Inflammatory macrophage (primary cell): ENCODE results near the gene IGFL4.

Experiments
- DNase-seq, 2 donors: peaks; one replicate each; pipeline ENCODE4 v3.0.0-alpha.2; 2020 to 2022

IGFL4 gene

DNA sequence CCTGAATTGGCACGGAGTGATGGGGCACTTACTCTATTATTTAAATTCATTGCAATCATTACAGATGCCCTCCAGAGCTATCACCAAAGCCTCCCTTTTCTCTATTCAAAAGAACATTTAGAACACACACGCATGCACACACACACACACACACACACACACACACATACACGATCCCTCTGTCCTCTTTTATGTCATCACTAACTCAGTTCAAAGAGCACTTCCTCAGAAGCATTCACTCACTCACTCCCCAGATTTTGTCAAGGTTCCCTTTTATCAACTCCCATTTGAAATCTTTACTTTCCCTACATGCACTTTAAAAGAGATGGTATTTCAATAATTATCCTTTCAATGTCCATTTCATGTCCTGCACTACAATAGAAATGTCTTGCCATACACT, 22.4 kb upstream of the IGFL4 start:
- DNase-seq: peak; percentile 10 to 18

GRCh38 chr19:46060012-46060411, 19.2 kb upstream of the IGFL4 start:
- no peak for DNase-seq

GRCh38 chr19:46058778-46059177, 18.0 kb upstream of the IGFL4 start:
- DNase-seq: no peak

GRCh38 chr19:46056536-46056935, 15.7 kb upstream of the IGFL4 start:
- no peak for DNase-seq

- DNase-seq: no peak
Measured at GRCh38 chr19:46052896-46053295, 12.1 kb upstream of the IGFL4 start.

GRCh38 chr19:46049597-46049996, 8.8 kb upstream of the IGFL4 start:
- no peak for DNase-seq

DNA sequence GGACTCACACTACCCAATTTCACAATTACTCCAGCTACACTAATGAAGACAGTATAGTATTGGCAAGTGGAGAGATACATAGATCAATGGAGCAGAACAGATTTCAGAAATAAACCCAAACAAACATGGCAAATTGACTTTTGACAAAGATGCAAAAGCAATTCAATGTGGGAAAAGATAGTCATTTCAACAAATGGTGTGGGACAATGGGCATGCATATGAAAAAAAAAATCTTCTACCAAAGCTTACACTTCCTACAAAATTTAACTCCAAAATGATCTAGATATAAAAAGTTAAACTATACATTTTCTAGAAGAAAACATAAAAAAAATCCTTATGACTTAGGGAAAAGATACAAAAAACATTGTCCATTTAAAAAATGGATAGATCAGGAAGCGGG, 2.7 kb upstream of the IGFL4 start:
- DNase-seq: no peak

- no peak for DNase-seq
Measured at GRCh38 chr19:46042252-46042883, 1.6 kb upstream of the IGFL4 start.

- DNase-seq: no peak
Measured at GRCh38 chr19:46040125-46040524, 677 bp downstream of the IGFL4 start.

DNA sequence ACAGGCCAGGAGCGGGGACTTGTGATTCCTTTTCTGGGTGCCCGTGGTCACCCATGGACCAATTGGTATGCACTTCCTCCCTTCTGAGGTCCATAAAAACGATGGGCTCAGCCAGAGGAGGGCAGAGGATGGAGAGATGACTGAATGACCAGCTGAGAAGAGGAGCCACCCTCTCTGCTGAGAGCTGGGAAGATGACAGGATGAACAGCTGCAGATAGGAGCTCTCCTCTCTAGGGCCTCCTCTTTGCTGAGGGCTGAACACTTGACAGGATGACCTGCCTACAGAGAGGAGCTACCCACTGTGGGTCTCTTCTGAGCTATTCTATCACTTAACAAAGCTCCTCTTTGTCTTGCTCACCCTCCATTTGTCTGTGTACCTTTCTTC, 4.1 kb downstream of the IGFL4 start:
- DNase-seq: no peak

DNA sequence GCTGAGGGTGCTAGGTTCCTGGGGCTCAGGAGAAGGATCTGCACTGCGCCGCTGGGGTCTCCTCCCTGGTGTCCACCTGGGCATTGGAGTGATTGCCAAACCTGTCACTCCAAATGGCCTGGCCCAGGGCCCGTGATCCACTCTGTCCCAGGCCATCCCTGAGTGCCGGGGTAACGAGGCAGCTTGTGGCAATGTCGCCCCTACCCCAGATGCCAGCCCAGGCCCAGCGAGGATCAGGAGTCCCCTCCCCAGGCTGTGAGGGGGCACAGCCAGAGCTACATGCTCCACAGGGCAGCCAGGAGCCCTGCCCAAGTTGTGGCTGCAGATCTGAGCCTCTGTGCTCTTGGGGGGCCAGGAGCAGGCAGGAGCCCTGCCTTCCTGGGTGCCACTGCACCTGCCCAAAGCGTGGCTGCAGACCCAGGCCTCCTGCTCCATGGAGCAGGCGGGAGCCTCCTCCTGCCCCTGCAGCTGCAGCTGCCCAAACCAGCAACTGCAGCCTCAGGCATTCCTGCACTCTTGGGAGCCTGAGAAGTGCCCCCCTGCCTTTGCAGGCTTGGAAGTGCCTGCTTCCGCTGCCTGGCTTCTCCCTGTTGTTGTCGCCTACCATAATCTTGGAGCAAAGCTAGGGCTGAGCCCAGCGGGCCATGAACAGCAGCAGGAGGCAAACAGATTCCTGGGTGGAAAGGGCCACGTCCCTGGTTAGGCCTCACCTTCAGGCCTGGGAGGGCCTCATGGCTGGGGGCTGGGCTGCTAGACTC, 4.6 kb downstream of the IGFL4 start:
- no peak for DNase-seq

- no peak for DNase-seq
Measured at GRCh38 chr19:46035546-46035945, 5.3 kb downstream of the IGFL4 start.

GRCh38 chr19:46033401-46033800, 7.4 kb downstream of the IGFL4 start:
- DNase-seq: no peak

DNA sequence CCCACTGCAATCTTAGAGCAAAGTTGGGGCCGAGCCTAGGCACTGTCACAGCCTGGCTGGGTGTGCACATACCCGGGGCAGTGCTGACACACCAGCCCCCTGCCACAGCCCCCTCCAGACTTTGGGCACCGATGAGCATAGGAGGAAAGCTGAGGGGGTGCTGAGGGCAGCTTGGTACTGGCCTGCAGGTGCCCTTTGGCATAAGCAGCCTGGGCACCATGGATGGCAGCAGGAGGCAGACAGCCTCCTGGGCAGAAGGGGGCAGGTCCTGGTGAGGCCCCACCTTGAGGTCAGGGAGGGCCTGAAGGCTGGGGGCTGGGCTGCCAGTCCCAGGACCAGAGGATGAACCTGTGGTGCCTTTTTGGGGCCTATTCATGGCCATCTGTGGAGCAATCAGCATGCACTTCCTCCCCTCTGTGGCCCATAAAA, 8.2 kb downstream of the IGFL4 start:
- DNase-seq: no peak

DNA sequence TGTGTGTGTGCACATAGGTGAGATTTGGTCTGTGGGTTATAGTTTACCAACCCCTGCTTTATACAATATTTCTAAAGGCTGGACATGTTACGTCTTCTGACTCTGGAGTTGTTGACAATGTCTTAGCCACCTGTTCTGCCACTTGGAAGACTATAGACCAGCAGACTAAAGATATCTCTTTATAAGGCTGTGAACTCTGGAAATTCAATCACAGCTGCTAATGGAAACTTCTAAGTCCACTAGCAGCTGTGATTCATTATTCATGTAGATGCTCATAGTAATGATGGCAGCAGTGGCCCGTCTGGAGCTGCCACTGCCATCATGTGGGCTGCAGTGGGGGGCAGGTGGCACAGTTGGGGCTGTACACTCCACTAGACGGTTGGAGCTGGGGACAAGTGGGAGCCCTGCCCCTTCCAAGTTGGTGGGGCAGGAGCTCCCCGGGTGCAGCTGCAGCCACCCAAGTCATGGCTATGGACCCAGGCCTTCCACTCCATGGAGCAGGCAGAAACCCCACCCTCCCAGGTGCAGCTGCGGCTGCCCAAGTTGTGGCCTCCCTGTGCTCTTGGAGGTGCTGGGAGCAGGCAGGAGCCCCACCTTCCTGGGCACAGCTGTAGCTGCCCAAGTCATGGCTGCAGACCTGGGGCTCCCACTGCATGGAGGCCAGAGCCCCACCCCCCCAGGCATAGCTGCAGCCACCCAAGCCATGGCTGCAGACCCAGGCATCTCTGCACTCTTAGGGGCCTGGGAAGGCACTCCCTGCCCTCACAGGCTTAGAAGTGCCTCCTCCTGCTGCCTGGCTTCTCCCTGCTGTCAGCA, 8.8 kb downstream of the IGFL4 start:
- no peak for DNase-seq

GRCh38 chr19:46030812-46031550, 9.8 kb downstream of the IGFL4 start:
- DNase-seq: no peak

GRCh38 chr19:46025835-46026234, 15.0 kb downstream of the IGFL4 start:
- DNase-seq: peak; percentile 34 to 44

DNA sequence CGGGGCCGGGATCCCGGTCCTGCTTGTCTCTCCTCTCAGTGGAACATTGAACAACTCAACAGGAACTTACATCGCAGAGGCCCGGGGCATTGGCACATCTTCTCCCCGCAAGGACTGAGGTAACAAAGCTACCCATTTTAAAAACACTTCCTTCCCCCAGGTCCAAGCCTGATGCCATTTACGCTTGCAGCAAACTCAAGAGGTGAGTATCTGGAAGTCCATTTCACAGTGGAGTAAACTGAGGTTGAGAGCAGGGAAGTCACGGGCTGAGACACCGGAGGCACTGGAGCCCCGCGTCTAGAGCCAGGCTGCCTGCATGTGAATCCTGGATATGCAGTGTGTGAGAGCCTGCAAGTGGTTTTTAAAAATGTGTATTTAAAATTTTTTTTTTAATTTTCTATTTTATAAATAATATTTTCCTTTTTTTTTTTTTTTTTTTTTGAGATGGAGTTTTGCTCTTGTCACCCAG, 17.5 kb downstream of the IGFL4 start:
- peak; percentile 19 to 32 for DNase-seq

DNA sequence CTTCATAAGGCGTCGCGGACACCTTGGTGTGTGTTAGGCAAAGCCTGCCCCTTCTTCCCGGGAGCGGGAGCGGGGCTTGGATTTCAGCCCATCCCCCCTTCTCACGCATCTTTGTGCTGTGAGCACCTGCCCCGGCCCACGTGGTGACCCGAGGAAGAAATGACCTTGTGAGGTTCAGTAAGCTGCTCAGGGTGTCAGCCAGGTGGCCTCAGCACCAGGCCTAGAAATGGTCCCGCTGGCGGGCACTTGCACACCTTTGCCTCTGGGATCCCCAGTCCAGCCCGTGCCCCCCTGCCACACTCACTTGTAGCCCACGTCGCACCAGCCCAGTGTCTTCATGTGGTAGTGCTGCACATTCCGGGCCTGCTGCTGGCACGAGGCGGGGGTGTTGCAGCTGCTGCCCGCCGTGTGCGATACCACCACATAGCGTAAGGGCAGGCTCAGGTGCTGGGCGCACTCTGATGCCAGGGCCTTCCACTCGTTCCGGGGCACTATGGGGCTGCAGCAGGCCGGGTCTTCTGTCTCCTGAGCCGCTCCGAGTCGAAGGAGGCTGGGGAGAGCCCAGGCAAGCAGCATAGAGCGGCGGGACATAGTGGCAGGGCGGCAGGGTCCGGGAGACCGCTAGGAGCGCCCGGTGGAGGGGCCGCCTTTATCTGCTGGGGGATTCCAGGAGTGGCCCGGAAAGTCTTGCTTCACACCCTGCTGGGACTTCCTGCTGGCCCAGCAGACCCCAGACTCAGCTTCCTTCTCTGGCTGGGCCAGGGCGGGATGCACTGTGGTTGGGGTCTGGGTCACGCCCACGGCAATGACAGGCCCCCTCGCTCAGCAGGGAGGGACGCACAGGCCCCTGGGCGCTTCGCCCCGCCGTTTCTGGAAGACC, 18.1 kb downstream of the IGFL4 start, which contains the start of gene PGLYRP1:
Gene PGLYRP1 (minus strand): TSS at position 623 of the 880 bp plus-strand sequence. CDS start 32 bp downstream, at position 591.
- no peak for DNase-seq

- no peak for DNase-seq
Measured at GRCh38 chr19:46022061-46022430, 18.8 kb downstream of the IGFL4 start.

- no peak for DNase-seq
Measured at GRCh38 chr19:46021531-46022041, 19.2 kb downstream of the IGFL4 start.

DNA sequence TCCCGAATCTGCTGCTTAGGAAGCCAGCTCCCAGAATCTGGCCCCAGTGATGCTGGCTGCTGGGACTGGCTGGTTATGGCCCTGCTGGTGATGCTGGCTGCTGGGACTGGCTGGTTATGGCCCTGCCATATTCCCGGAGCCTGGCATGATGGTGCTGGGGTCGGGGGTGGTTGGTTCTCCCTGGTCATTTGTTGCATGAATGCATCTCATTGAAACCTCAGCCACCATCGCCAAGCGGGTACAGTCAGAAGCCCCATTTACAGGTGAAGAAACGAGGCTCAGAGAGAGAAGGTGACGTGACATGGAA, 20.0 kb downstream of the IGFL4 start:
- DNase-seq: no peak
